GM19455 (cell line): ENCODE data around the gene ABLIM2.

Experiments used
- ATAC-seq: cut with Tn5 transposase; IDR thresholded peaks from one replicate; pipeline ENCODE4 v1.9.1; 2021; ENCODE audit not compliant: unreplicated experiment

The ABLIM2 gene

GRCh38 chr4:8159537-8160232, 1.1 kb upstream of the ABLIM2 start:
- ATAC-seq = no peak

DNA sequence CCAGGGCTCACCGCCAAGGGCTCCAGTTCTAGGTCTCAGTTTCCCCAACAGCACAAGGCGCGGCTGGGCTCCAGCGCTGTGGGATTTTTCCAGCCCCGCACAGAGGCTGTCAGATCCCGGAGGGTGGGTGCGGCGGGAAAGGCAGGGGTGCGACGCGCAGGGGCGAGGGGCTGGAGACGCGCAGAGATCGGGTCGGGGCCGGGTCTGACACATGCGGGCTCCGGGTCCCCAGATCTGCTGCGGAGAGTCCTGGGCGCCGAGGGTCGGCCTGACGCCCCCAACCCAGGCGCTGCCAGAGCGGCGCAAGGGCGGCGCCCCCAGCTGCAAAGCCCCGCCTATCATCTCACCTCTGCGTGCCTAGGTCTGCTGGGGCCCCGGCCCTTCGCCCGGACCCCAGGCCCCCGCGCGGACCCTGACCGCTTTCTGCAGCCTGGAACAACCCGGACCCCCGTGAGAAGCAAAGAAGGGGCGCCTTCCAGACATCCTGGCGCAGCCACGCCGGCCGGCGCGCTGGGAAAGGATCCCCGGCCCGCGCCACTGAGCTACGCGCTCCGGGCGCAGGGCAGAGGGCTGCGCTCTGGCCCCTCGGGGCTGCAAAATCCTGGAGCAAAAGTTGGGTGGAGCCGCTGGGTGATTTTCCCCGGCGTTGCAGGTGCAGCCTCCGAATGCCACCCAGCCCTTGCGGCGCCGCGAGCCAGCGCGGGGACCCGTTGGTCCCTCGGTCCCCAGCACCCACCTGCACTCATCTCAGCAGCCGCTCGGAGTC, 486 bp downstream of the ABLIM2 start:
- ATAC-seq = peak; percentile 22

DNA sequence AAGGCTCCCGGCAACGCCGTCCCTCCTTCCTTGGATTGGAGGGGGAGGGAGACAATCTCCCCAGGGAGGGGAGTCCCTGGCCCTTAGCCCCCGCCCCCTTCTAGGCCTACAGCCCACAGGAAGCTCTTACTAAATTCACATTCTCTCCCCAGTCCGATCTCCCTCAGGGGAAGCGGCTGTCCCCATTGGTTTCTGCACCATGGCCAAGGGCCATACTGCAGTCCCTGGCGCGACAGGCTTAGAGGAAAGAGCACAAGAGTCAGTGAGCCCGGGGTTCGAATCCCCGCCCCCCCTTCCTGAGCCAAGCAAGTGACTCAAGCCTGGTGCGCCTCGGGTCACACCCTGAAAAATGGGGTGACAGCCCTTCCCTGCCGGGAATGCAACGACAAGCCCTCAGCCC, 1.1 kb downstream of the ABLIM2 start:
- ATAC-seq = no peak

DNA sequence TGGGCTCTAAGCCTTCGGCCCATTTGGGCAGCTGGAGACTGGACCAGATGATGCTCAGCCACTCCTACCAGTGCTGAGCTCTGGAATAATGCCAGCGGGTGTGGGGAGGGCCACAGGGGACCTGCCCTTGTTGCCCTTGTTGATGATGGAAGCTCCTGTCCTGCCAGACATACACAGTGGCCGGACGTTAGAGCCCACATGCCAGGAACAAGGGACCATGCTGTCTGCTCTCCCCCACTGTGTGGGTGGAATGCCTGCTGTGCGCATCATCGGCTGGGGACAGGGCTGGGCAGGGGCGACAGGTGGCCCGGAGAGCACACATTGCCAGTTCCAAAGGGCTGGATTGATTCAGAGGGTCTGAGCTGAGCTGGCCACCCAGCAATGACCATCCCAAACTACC, 2.0 kb downstream of the ABLIM2 start:
- ATAC-seq = no peak

DNA sequence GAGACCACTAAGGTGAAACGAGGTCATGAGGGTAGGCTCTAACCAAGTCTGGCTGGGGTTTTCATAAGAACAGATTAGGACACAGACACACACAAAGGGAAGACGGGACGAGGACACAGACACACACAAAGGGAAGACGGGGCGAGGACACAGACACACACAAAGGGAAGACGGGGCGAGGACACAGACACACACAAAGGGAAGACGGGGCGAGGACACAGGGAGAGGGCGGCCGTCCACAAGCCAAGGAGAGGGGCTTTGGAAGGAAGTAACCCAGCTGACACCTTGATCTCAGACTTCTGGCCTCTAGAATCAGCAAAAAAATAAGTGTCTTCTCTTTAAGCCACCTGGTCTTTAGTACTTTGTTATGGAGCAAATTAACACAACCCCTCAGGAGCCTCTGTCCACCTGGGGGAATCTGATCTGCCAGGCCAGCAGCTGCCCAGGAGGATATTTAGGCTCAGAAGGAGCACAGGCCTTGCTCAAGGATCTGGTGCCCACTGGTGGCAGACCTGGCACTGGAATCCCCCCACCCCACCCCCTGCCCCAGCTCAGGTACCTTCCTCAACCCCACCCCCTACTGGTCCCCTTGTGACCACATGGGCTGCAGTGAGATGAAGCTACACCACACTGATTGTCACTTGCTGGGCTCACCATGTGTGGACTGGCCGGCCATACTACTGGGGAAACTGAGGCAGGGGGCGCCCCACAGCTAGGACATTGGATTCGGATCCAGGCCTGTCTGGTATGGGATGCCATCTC, 2.8 kb downstream of the ABLIM2 start:
- no peak for ATAC-seq

DNA sequence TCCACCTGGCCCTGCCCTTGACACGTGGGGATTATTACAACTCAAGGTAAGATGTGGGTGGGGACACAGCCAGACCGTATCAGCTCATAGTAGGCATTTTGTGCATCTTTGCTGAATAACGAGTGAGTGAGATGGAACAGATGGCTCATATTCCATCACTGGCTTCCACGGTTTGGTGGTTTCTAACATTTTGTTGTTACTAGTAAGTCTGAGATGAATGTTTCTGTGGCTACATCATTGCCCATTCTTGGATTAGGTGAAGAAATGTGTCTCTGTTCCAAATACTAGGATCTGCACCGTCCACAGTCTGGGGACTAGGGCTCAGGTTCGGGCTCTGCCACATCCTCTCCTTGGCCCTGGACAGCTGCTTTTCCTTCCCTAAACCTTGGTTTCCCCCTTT, 3.6 kb downstream of the ABLIM2 start:
- no peak for ATAC-seq

DNA sequence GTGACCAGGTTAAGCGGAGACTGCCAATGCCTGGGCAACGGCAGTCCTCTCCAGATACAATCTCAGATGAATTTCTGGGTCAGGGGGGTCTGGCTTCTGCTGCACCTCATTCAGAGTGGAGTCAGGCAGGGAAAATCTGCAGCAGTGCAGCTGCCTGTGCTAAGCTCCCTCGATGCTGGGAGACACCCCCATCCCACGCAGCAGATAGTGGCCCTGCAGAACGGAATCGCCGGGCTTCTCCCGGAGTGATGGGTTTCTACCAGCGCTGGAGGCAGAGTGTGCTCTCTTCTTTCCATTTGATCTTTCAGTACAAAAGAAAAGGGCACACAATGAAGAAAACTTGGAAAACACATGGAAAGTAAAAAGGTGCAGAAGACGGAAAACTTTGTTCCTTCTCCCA, 5.2 kb downstream of the ABLIM2 start:
- no peak for ATAC-seq

- no peak for ATAC-seq
Measured at GRCh38 chr4:8152865-8153257, 5.8 kb downstream of the ABLIM2 start.

DNA sequence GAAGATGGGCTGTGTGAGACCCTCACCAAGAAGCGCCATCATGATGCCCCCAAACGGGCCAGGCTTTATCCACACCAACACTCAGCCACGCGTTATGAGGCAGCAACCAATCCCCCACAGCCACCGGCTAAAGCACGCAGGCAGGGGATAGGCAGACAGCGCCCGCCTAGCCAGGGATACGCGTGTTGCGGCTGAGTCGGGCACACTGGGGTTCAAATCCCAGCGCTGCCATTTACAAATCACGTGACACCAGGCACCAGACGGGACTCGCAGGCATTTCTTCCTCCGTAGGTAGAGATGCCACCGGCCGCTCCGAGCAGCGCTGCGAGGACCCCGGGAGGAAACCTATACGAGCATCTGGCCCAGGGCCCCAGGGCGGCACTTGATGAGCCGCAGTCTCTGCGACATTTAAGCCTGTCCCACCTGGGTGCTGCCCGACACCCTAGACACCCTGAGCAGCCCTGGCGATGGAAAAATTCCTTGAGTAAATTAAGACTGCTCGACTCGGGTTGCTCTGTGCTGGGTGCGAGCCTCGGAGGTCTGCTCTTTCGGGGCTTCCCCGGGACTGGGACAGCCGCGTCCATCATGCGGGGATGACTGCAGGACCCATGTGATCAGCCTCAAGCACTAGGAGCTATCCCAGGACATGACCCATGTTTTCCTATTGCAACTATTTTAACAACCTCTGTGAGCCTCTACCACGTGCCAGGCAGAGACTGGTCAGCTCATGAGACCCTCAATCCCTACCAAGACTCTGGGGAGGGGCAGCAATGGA, 6.3 kb downstream of the ABLIM2 start:
- ATAC-seq = no peak

DNA sequence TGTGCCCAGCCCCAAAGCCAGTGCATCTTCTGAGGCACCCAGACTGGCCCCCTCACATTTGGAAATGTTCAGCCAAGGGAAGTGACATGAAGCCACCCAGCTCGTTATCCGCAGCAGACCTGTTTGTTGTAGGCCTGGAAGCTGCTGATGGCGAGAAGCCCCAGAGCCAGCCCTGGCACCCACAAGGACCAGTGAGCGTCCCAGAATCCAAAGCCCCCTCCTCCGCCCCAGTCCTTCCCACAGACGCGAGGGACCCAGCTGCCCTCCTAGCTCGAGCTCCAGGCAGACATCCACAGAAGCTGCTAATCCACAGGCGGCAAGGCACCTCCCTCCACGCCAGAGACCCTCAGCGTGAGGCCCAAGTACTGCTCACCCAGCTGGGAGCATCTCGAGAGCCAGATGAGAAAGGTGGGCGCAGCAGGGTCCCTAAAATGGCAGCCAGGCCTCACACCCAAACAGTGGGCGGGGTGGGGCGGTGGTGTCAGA, 7.4 kb downstream of the ABLIM2 start:
- ATAC-seq = no peak

- no peak for ATAC-seq
Measured at GRCh38 chr4:8150152-8151090, 8.2 kb downstream of the ABLIM2 start.

DNA sequence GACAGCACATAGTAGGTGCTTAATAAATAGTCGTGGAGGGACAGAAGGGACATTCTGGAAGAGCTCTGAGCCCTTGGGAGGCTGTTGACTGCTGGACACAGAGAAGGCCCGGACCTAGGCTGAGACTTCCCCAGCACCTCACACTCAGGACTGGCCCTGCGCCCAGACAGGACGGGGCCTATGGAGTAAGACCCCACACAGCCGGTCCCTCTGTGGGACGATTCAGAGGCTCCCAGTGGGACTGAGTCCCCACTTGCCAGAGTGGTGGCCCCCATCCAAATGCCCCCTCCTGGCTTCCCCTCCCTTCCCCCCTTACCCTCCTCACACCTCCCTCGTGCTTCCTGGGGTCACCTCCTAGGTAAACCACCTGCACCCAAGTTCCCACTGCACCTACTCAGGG, 8.9 kb downstream of the ABLIM2 start:
- no peak for ATAC-seq

DNA sequence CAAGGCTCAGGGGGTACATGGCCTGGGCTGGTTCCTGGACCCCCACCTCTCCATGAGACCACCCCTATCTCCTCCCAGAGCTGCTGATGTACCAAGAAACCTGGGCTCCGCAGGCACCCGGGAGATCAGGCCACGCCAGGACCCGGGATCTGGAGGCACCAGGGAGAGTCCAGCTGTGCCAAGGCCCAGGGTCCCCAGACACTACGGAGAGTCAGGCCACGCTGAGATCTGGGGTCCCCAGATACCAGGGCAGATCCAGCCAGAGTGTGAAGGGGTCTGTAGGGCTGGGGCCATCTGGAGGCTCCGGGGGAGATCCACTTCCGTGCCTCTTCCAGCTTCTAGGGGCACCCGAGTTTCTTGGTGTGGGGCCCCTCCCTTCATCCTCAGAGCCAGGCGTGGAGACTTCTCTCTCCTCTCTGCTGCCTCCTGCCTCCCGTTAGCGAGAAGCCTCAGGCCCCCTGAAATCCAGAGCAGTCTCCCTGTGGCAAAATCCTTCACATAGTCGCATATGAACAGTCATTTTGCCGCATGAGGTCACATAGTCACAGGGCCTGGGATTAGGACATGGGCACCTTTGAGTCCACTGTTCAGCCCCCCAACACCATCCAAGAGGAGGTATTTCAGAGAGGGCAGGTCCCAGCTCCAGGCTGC, 9.7 kb downstream of the ABLIM2 start:
- no peak for ATAC-seq

DNA sequence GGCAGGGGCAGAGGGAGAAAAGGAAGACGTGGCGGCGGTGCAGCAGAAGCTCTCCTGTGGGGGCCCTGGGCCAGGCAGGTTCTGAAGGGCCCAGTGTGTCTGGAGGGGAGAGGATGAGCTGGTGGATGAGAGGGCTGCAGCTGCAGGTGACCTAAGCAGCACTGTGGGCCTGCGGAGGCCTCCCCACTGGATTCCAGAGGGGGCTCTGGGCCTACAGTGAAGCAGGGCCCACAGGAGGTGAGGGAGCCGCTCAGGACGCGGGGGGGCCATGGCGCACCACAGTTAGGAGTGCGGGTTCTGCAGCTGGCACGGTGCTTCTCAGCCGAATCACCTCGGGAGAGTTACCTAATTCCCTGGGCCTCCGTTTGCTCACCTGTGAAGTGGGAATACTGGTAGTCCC, 10.5 kb downstream of the ABLIM2 start:
- no peak for ATAC-seq

DNA sequence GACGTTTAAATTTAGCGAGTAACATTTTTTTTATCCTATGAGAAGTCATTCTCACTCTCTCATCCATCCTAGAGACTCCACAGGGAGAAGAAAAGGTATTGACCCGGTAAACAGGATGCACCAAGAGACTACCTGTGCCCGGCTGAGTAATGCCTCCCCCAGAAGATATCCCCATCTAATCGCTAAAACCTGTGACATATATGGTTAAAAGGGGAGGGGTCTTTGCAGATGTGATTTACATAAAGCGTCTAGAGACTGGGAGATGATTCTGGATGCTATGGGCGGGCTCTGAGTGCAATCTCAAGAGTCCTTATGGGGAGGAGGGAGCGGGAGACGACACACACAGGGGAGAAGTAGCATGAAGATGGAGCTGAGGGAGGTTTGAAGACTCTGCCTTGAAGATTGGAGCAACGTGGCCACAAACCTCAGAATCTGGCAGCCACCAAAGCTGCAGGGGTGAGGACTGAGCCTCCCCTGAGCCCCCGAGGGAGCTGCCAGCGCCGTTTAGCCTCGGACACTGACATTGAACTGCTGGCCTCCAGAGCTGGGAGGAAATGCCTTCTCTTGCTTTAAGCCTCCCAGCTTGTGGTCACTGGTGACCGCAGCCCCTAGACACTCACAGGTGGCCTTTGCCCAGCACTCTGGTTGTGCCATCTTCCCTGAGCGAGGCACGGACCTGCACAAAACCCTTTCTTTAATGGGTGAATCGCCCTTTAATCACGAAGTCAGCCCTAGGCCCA, 11.2 kb downstream of the ABLIM2 start:
- ATAC-seq = no peak

DNA sequence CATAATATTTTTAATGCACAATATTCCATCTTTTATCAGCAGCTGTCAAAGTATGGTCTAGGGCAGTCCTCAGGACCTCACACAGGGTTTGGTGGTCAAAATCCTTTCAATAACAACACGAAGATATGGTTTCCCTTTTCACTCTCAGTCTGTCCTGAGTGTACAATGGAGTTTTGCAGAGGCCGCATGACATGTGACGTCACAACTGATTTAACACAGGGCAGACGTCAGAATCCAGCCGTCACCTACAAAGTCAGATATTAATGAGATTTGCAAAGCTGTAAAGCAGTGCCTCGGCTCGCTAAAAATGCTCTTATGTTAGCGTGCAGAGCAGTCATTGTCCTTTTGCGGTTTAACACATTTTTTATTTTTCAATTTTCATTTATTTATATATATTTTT, 12.5 kb downstream of the ABLIM2 start:
- ATAC-seq = no peak

DNA sequence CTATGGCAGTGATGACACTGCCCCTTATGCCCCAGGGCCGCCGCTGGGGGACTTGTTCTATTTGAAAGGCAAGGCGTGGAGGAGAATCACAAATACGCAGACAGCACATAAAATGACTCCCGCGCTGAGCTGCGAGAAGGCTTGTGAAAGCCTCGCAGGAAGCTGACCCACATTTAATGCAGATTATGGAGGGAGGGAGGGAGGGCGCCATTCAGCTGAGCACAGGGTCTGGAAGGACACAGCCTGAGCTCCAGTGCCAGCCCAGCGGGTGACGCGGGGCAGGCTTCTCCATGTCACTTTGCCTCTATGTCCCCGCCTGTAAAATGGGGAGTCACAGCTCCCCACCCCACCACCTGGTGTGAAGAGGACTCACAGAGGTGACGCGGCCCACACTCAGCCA, 14.3 kb downstream of the ABLIM2 start:
- ATAC-seq = no peak

- no peak for ATAC-seq
Measured at GRCh38 chr4:8143392-8144140, 15.0 kb downstream of the ABLIM2 start.
